Stimulated activated naive CD8-positive, alpha-beta T cell treated with anti-CD3 and anti-CD28 coated beads, Interleukin-15, Interleukin-2, amounts not matched to agents 100 ng/mL and 50 ng/mL, for 24 hours (primary cell): ENCODE results near the gene ASAP3.
"Not testable (repeated sequence)": the region's sequence is repeated elsewhere in the genome, so short reads cannot be mapped to it uniquely, and the experiment has no call there.

Experiments
- H3K27ac Mint-ChIP-seq: one replicate; pipeline ENCODE4 v1.8.0; 2021; ENCODE audit warnings: mild to moderate bottlenecking, mixed read lengths
- H3K27me3 Mint-ChIP-seq: one replicate; pipeline ENCODE4 v1.8.0; 2021; ENCODE audit warnings: mixed read lengths
- H3K36me3 Mint-ChIP-seq: one replicate; pipeline ENCODE4 v1.8.0; 2021; ENCODE audit warnings: low read depth, mixed read lengths
- H3K4me1 Mint-ChIP-seq: one replicate; pipeline ENCODE4 v1.8.0; 2021; ENCODE audit warnings: low read depth, mixed read lengths
- H3K4me3 Mint-ChIP-seq: one replicate; pipeline ENCODE4 v1.8.0; 2021; ENCODE audit warnings: mild to moderate bottlenecking, mixed read lengths
- H3K9me3 Mint-ChIP-seq: one replicate; pipeline ENCODE4 v1.8.0; 2021; ENCODE audit warnings: mixed read lengths

Gene ASAP3

GRCh38 chr1:23496490-23497181, 12.7 kb upstream of the ASAP3 start:
- H3K4me3 Mint-ChIP-seq, result no peak overlapping the region
- peaks cover 2% of the 10 kb centered on the region for H3K27me3 Mint-ChIP-seq
- H3K27ac Mint-ChIP-seq, result no peak overlapping the region
- H3K4me1 Mint-ChIP-seq, result no peaks in the 10 kb centered on the region
- H3K36me3 Mint-ChIP-seq, result no peaks in the 10 kb centered on the region
- no peaks in the 10 kb centered on the region for H3K9me3 Mint-ChIP-seq

GRCh38 chr1:23494836-23495235, 10.9 kb upstream of the ASAP3 start:
- H3K9me3 Mint-ChIP-seq, H3K4me3 Mint-ChIP-seq, H3K36me3 Mint-ChIP-seq, H3K4me1 Mint-ChIP-seq, H3K27ac Mint-ChIP-seq: not testable (repeated sequence)
- H3K27me3 Mint-ChIP-seq, result peaks cover 15% of the 10 kb centered on the region

GRCh38 chr1:23492776-23493175, 8.8 kb upstream of the ASAP3 start:
- H3K4me3 Mint-ChIP-seq, H3K9me3 Mint-ChIP-seq: not testable (repeated sequence)

DNA sequence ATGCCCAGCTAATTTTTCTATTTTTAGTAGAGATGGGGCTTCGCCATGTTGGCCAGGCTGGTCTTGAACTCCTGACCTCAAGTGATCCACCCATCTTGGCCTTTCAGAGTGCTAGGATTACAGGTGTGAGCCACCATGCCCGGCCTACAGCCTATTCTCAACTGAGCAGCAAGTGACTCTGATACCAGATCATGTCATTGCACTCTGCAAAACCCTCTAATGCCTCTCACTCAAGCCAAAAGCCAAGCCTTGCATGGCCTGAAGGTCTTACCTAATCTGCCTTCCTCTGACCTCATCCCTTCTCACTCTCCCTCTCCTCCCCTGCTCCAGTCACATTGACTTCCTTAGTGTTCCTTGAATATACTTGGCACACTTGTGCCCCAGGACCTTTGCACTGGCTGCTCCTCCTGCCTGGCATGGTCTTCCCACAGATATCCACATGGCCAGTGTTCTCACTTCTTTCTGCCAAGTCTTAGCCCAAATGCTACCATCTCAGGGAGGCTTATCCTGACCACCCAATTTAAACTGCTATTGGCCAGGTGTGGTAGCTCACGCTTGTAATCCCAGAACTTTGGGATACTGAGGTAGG, 8.2 kb upstream of the ASAP3 start:
- no peaks in the 10 kb centered on the region for H3K36me3 Mint-ChIP-seq
- peaks cover 27% of the 10 kb centered on the region for H3K27me3 Mint-ChIP-seq
- H3K9me3 Mint-ChIP-seq, result no peaks in the 10 kb centered on the region
- no peaks in the 10 kb centered on the region for H3K4me1 Mint-ChIP-seq
- no peak overlapping the region for H3K4me3 Mint-ChIP-seq
- peak overlapping the region; percentile 69 for H3K27ac Mint-ChIP-seq

More at GRCh38 chr1:23492776-23493175, 8.8 kb upstream of the ASAP3 start:
- not testable (repeated sequence) for H3K36me3 Mint-ChIP-seq, H3K4me1 Mint-ChIP-seq
- H3K27ac Mint-ChIP-seq, result peak overlapping the region; percentile 69
- H3K27me3 Mint-ChIP-seq, result peaks cover 26% of the 10 kb centered on the region

DNA sequence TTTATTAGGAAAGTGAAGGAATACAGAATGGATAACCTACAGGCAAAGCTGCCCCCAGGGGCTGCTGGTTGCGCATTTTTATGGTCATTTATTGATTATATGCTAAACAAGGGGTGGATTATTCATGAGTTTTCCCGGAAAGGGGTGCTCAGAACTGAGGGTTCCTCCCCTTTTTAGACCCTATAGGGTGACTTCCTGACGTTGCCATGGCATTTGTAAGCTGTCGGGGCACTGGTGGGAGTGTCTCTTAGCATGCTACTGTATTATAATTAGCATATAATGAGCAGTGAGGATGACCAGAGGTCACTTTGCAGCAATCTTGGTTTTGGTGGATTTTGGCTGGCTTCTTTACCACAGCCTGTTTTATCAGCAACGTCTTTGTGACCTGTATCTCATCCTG, 5.9 kb upstream of the ASAP3 start:
- H3K36me3 Mint-ChIP-seq, result no peaks in the 10 kb centered on the region
- H3K9me3 Mint-ChIP-seq, result no peaks in the 10 kb centered on the region
- H3K4me1 Mint-ChIP-seq, result peaks cover 6% of the 10 kb centered on the region
- no peak overlapping the region for H3K27ac Mint-ChIP-seq
- H3K27me3 Mint-ChIP-seq, result peaks cover 36% of the 10 kb centered on the region
- no peak overlapping the region for H3K4me3 Mint-ChIP-seq

DNA sequence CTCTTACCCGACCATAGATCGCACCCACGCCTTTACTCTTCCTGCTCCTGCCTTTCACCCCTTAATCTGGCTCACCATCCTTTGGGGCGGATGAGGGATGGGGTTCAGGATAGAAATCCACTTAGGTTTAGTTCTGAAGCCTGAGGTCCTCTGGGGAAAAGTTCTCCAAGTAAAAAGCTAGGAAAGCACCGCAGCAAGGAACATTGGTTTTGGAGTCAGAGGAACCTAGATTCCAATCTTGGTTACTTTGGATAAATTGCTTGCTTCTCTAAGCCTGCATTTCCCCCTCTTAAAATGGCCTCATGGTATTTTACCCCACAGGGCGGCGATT, 988 bp upstream of the ASAP3 start:
- peaks cover 23% of the 10 kb centered on the region for H3K4me1 Mint-ChIP-seq
- peak overlapping the region; percentile 40 for H3K27ac Mint-ChIP-seq
- H3K27me3 Mint-ChIP-seq, result peaks cover 39% of the 10 kb centered on the region
- H3K4me3 Mint-ChIP-seq, result peak overlapping the region; percentile 78
- no peaks in the 10 kb centered on the region for H3K9me3 Mint-ChIP-seq
- no peaks in the 10 kb centered on the region for H3K36me3 Mint-ChIP-seq

DNA sequence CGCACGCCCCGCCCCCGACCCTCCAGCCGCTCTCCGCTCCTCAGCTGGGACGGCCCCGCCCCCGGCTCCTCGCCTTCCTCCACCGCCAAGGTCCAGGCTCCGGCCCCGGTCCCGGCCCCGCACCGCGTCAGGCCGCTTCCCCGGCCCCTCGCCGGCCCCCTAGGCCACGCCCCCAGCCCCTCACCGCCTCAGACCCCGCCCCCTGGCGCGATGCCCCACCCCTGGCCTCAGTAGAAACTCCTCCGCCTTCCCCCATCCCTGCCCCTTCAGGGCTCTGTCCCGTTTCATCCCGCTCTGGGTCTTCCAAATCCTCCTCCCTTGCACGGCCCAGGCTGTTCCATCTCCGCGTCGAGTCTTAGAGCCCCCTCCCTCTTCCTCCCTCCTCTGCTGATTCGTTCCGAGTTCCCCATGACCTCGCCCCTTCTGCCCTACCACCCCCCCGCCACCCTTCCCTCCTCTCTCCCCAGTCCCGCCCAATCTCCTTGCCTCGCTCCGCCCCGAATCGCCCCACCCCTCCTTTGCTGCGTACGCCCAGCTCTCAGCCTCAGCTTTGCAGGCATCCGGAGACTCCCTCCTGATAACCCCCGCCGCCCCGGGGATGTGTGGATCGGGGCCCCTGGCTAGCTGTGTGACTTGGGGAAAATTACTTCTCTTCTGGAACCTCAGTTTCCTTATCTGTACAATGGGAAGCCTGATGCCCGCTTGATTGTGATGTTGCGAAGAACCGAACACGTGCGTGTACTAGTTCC, 448 bp upstream of the ASAP3 start:
- Mint-ChIP-seq H3K27me3 (peaks cover 36% of the 10 kb centered on the region), H3K27ac (peak overlapping the region; percentile 40), H3K4me3 (peak overlapping the region; percentile 78), H3K9me3 (no peaks in the 10 kb centered on the region), H3K4me1 (peaks cover 23% of the 10 kb centered on the region), H3K36me3 (no peaks in the 10 kb centered on the region)

GRCh38 chr1:23481904-23482303, 2.1 kb downstream of the ASAP3 start:
- Mint-ChIP-seq H3K27ac (no peak overlapping the region), H3K4me1 (peaks cover 23% of the 10 kb centered on the region), H3K27me3 (peaks cover 27% of the 10 kb centered on the region), H3K9me3 (no peaks in the 10 kb centered on the region), H3K4me3 (no peak overlapping the region), H3K36me3 (no peaks in the 10 kb centered on the region)

- no peaks in the 10 kb centered on the region for H3K9me3 Mint-ChIP-seq
- H3K4me1 Mint-ChIP-seq, result peaks cover 23% of the 10 kb centered on the region
- no peak overlapping the region for H3K4me3 Mint-ChIP-seq
- no peaks in the 10 kb centered on the region for H3K36me3 Mint-ChIP-seq
- no peak overlapping the region for H3K27ac Mint-ChIP-seq
- H3K27me3 Mint-ChIP-seq, result peaks cover 30% of the 10 kb centered on the region
Measured at GRCh38 chr1:23481026-23481597, 2.9 kb downstream of the ASAP3 start.

GRCh38 chr1:23480187-23481025, 3.6 kb downstream of the ASAP3 start:
- Mint-ChIP-seq H3K27me3 (peaks cover 26% of the 10 kb centered on the region), H3K4me1 (peaks cover 23% of the 10 kb centered on the region), H3K27ac (no peak overlapping the region), H3K36me3 (no peaks in the 10 kb centered on the region), H3K9me3 (no peaks in the 10 kb centered on the region), H3K4me3 (no peak overlapping the region)

GRCh38 chr1:23479666-23479941, 4.4 kb downstream of the ASAP3 start:
- H3K4me3 Mint-ChIP-seq, result no peak overlapping the region
- peaks cover 15% of the 10 kb centered on the region for H3K4me1 Mint-ChIP-seq
- peaks cover 19% of the 10 kb centered on the region for H3K27me3 Mint-ChIP-seq
- no peaks in the 10 kb centered on the region for H3K36me3 Mint-ChIP-seq
- H3K27ac Mint-ChIP-seq, result no peak overlapping the region
- H3K9me3 Mint-ChIP-seq, result no peaks in the 10 kb centered on the region

- H3K27ac Mint-ChIP-seq, result no peak overlapping the region
- peaks cover 15% of the 10 kb centered on the region for H3K4me1 Mint-ChIP-seq
- H3K9me3 Mint-ChIP-seq, result no peaks in the 10 kb centered on the region
- peaks cover 19% of the 10 kb centered on the region for H3K27me3 Mint-ChIP-seq
- H3K4me3 Mint-ChIP-seq, result no peak overlapping the region
- H3K36me3 Mint-ChIP-seq, result no peaks in the 10 kb centered on the region
Measured at GRCh38 chr1:23478896-23479665, 4.9 kb downstream of the ASAP3 start.

DNA sequence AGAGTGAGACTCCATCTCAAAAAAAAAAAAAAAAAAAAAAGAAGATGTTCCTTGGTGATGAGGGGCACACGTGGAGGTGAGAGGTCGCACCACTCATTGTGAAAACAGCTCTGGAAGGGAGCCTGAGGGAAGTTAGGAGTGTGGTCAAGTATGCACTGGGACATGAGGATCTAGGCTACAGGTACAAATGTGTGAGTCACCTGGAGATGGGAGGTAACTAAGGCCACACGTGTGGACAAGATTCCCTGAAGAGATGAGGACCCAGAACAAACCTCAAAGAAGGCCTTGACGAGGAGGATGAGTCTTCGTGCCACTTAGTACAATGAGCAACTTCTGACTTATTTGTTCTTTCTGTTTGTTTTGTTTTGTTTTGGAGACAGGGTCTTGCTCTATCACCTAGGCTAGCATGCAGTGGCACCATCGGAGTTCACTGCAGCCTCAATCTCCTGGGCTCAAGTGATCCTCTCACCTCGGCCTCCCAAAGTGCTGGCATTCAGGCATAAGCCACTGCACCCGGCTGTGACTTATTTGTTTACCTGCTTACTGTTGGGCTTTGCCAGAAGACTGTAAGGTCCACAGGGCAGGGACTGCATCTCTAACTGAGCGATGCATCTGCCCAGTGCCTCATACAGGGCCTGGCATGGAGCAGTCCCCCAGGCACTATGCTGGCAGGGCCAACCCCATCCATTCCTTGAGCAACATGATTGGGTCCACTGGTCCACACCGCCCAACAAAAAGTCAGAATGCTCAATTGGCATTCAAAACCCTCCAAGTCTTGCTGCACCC, 6.4 kb downstream of the ASAP3 start:
- peaks cover 10% of the 10 kb centered on the region for H3K27me3 Mint-ChIP-seq
- H3K4me3 Mint-ChIP-seq, result no peak overlapping the region
- no peaks in the 10 kb centered on the region for H3K36me3 Mint-ChIP-seq
- no peaks in the 10 kb centered on the region for H3K9me3 Mint-ChIP-seq
- no peak overlapping the region for H3K27ac Mint-ChIP-seq
- H3K4me1 Mint-ChIP-seq, result peaks cover 7% of the 10 kb centered on the region

GRCh38 chr1:23475641-23476040, 8.3 kb downstream of the ASAP3 start:
- H3K27me3 Mint-ChIP-seq, result peaks cover 3% of the 10 kb centered on the region
- no peaks in the 10 kb centered on the region for H3K36me3 Mint-ChIP-seq
- H3K4me1 Mint-ChIP-seq, result peaks cover under 1% of the 10 kb centered on the region
- no peak overlapping the region for H3K27ac Mint-ChIP-seq
- no peaks in the 10 kb centered on the region for H3K9me3 Mint-ChIP-seq
- H3K4me3 Mint-ChIP-seq, result no peak overlapping the region
